ENCODE data around the gene FHIT. TPM values are rescaled to one million over a fixed set of nuclear protein-coding genes. Genes with fewer than 3 reads are reported as not detected.

The FHIT gene
- total and polyA plus RNA-seq, 2 experiments from 2014 or later = 9.7 to 16.2 TPM

DNA sequence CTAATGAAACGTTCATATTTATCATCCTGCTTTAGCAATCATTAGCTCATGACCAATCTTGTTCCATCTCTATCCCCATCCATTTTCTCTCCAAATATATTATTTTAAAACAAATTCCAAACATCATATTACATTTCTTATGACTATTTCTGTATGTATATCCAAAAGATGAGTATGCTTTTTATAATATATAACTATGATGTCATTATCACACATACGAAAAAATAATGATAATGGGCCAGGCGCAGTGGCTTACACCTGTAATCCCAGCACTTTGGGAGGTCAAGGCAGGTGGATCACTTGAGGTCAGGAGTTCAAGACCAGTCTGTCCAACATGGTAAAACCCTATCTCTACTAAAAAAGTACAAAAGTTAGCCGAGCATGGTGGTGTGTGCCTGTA, 280.4 kb downstream of the FHIT start:
- Histone ChIP-seq H3K4me3 (no peak overlapping the region), H3K36me3 (replicated peaks; ENCODE audit: insufficient read depth, low read depth) (no peaks in the 10 kb centered on the region), H3K9me2 (replicated peaks; ENCODE audit: insufficient read depth) (no peaks in the 10 kb centered on the region), H3K4me2 (no peak overlapping the region), H3K9me3 (ENCODE audit: low read depth) (peaks cover 8% of the 10 kb centered on the region), H3K27me3 (no peaks in the 10 kb centered on the region), H3K79me2 (no peaks in the 10 kb centered on the region), H3K27ac (no peak overlapping the region), H2AFZ (no peak overlapping the region), H4K20me1 (ENCODE audit: insufficient read depth, poor library complexity, severe bottlenecking) (no peaks in the 10 kb centered on the region), H3K4me1 (ENCODE audit: insufficient read depth) (no peaks in the 10 kb centered on the region)
- WGBS (ENCODE audit: low lambda C conversion rate, missing lambda C conversion rate) = 95% methylated on average over 4 of the region's 4 CpGs
- DNase-seq (ENCODE audit: low spot score) = no peak
- no peak for TF ChIP-seq EZH2 (IDR thresholded peaks at IDR 0.05; ENCODE audit: borderline replicate concordance)
- TF ChIP-seq, protein P1, sequence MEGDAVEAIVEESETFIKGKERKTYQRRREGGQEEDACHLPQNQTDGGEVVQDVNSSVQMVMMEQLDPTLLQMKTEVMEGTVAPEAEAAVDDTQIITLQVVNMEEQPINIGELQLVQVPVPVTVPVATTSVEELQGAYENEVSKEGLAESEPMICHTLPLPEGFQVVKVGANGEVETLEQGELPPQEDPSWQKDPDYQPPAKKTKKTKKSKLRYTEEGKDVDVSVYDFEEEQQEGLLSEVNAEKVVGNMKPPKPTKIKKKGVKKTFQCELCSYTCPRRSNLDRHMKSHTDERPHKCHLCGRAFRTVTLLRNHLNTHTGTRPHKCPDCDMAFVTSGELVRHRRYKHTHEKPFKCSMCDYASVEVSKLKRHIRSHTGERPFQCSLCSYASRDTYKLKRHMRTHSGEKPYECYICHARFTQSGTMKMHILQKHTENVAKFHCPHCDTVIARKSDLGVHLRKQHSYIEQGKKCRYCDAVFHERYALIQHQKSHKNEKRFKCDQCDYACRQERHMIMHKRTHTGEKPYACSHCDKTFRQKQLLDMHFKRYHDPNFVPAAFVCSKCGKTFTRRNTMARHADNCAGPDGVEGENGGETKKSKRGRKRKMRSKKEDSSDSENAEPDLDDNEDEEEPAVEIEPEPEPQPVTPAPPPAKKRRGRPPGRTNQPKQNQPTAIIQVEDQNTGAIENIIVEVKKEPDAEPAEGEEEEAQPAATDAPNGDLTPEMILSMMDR (IDR thresholded peaks at IDR 0.05; ENCODE audit: poor library complexity) = no peak
- TF ChIP-seq EZH2phosphoT487 (IDR thresholded peaks at IDR 0.05; ENCODE audit: low read depth, severe bottlenecking, unreplicated experiment) = no peak

DNA sequence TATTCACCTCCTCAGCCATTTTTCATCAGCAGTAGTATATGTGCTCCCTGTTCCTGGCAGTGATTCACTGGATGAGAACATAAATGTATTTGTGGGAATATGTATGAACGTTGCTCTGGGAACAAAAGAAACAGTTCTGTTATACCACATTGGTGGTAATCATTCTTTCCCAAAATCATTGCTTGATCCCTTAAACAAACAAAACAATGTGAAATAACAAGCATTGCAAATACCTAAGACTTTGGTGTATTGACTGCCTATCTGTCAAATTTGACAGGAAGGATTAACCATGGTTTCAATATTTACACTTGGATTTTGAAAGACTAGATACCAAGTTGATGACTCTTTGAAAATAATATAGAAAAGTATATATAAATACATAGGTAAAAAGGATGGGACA, 284.1 kb downstream of the FHIT start:
- Histone ChIP-seq H3K36me3 (replicated peaks; ENCODE audit: insufficient read depth, low read depth) (no peaks in the 10 kb centered on the region), H3K27me3 (no peaks in the 10 kb centered on the region), H3K9me3 (ENCODE audit: low read depth) (no peaks in the 10 kb centered on the region), H3K4me1 (ENCODE audit: insufficient read depth) (no peaks in the 10 kb centered on the region), H3K27ac (no peak overlapping the region), H3K79me2 (no peaks in the 10 kb centered on the region), H3K4me3 (no peak overlapping the region), H3K4me2 (no peak overlapping the region), H2AFZ (no peak overlapping the region), H4K20me1 (ENCODE audit: insufficient read depth, poor library complexity, severe bottlenecking) (no peaks in the 10 kb centered on the region), H3K9me2 (replicated peaks; ENCODE audit: insufficient read depth) (no peaks in the 10 kb centered on the region)
- no peak for DNase-seq (ENCODE audit: low spot score)
- WGBS (ENCODE audit: low lambda C conversion rate, missing lambda C conversion rate) = 61% methylated on average over 1 of the region's 1 CpG
- TF ChIP-seq, protein P1 (IDR thresholded peaks at IDR 0.05; ENCODE audit: poor library complexity) = no peak
- TF ChIP-seq EZH2 (IDR thresholded peaks at IDR 0.05; ENCODE audit: borderline replicate concordance) (no peak), EZH2phosphoT487 (IDR thresholded peaks at IDR 0.05; ENCODE audit: low read depth, severe bottlenecking, unreplicated experiment) (no peak)

DNA sequence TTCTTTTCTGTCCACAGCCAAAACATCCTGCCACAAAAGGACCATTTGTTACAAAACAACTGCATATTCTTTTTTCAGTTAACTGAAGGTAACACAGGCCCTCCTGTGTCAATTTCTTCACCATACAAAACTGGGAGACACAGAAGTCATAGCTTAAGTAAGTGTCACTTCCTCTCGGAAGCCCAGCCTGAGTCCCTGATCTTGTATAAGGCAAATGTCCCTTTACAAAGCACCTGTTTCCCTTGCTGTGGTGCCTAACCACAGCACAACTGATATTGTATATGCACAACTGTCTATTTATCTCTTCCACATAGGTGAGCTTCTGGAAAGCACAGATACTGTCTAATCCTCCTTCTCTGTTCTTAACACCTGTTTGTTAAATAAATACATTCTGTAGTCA, 293.7 kb downstream of the FHIT start:
- DNase-seq (ENCODE audit: low spot score) = no peak
- H3K36me3 ChIP-seq (replicated peaks; ENCODE audit: insufficient read depth, low read depth) = no peaks in the 10 kb centered on the region
- WGBS (ENCODE audit: low lambda C conversion rate, missing lambda C conversion rate) = 100% methylated on average over 1 of the region's 1 CpG
- no peak for TF ChIP-seq EZH2phosphoT487 (IDR thresholded peaks at IDR 0.05; ENCODE audit: low read depth, severe bottlenecking, unreplicated experiment)
- TF ChIP-seq, protein P1 (IDR thresholded peaks at IDR 0.05; ENCODE audit: poor library complexity) = no peak
- TF ChIP-seq EZH2 (IDR thresholded peaks at IDR 0.05; ENCODE audit: borderline replicate concordance) = no peak
- no peak overlapping the region for H3K4me3 ChIP-seq
- H3K4me2 ChIP-seq = no peak overlapping the region
- no peak overlapping the region for H3K27ac ChIP-seq
- H3K9me3 ChIP-seq (ENCODE audit: low read depth) = no peaks in the 10 kb centered on the region
- no peak overlapping the region for H2AFZ ChIP-seq
- H3K79me2 ChIP-seq = no peaks in the 10 kb centered on the region
- no peaks in the 10 kb centered on the region for H3K9me2 ChIP-seq (replicated peaks; ENCODE audit: insufficient read depth)
- no peaks in the 10 kb centered on the region for H4K20me1 ChIP-seq (ENCODE audit: insufficient read depth, poor library complexity, severe bottlenecking)
- no peaks in the 10 kb centered on the region for H3K4me1 ChIP-seq (ENCODE audit: insufficient read depth)
- no peaks in the 10 kb centered on the region for H3K27me3 ChIP-seq

GRCh38 chr3:60956729-60957128, 294.5 kb downstream of the FHIT start:
- no peak overlapping the region for H2AFZ ChIP-seq
- H3K4me3 ChIP-seq = no peak overlapping the region
- no peaks in the 10 kb centered on the region for H3K27me3 ChIP-seq
- no peaks in the 10 kb centered on the region for H4K20me1 ChIP-seq (ENCODE audit: insufficient read depth, poor library complexity, severe bottlenecking)
- no peak overlapping the region for H3K4me2 ChIP-seq
- H3K36me3 ChIP-seq (replicated peaks; ENCODE audit: insufficient read depth, low read depth) = no peaks in the 10 kb centered on the region
- 85% methylated on average over 4 of the region's 4 CpGs for WGBS (ENCODE audit: low lambda C conversion rate, missing lambda C conversion rate)
- no peaks in the 10 kb centered on the region for H3K79me2 ChIP-seq
- H3K4me1 ChIP-seq (ENCODE audit: insufficient read depth) = no peaks in the 10 kb centered on the region
- DNase-seq (ENCODE audit: low spot score) = no peak
- no peak overlapping the region for H3K27ac ChIP-seq
- TF ChIP-seq EZH2 (IDR thresholded peaks at IDR 0.05; ENCODE audit: borderline replicate concordance) = no peak
- TF ChIP-seq, protein P1 (IDR thresholded peaks at IDR 0.05; ENCODE audit: poor library complexity) = no peak
- no peak for TF ChIP-seq EZH2phosphoT487 (IDR thresholded peaks at IDR 0.05; ENCODE audit: low read depth, severe bottlenecking, unreplicated experiment)
- H3K9me3 ChIP-seq (ENCODE audit: low read depth) = no peaks in the 10 kb centered on the region
- H3K9me2 ChIP-seq (replicated peaks; ENCODE audit: insufficient read depth) = no peaks in the 10 kb centered on the region

All from hepatocyte (in vitro differentiated cells).